GM23338 (cell line): ENCODE measurements around the gene PTK6. TPM values are rescaled to one million over a fixed set of nuclear protein-coding genes. Genes with fewer than 3 reads are reported as not detected.

Experiments
- ATAC-seq: fragments of 200-7000 bp; cut with Tn5 transposase; 3 replicates; pipeline ENCODE4 v1.9.1; 2020
- DNase-seq: peaks from one replicate; pipeline ENCODE4 v3.0.0-alpha.2; 2015; ENCODE audit warnings: low spot score
- H2AFZ ChIP-seq: fragments of 200-600 bp; sonication (generic); 2 replicates; pipeline ENCODE4 v1.8.0; 2016; ENCODE audit warnings: antibody characterized with exemption, mild to moderate bottlenecking, moderate library complexity
- H3F3A ChIP-seq: fragments of 200-600 bp; sonication (generic); replicated peaks from 2 replicates; pipeline ENCODE4 v1.8.0; 2017; ENCODE audit warnings: antibody characterized with exemption, mixed run types, low read depth
- H3K27ac ChIP-seq: fragments of 200-600 bp; sonication (generic); 2 replicates; pipeline ENCODE4 v1.6.1; 2016; ENCODE audit warnings: low read depth
- H3K27me3 ChIP-seq: fragments of 200-600 bp; sonication (generic); 2 replicates; pipeline ENCODE4 v1.8.0; 2016; ENCODE audit warnings: mild to moderate bottlenecking, mixed run types, moderate library complexity; ENCODE audit not compliant: insufficient read depth
- H3K36me3 ChIP-seq: fragments of 200-600 bp; sonication (generic); 2 replicates; pipeline ENCODE4 v1.8.0; 2016; ENCODE audit warnings: mild to moderate bottlenecking; ENCODE audit not compliant: insufficient read depth
- H3K4me1 ChIP-seq: fragments of 200-600 bp; sonication (generic); 2 replicates; pipeline ENCODE4 v1.8.0; 2016; ENCODE audit warnings: mild to moderate bottlenecking, moderate library complexity; ENCODE audit not compliant: insufficient read depth
- H3K4me2 ChIP-seq: fragments of 200-600 bp; sonication (generic); 2 replicates; pipeline ENCODE4 v1.7.1; 2017; ENCODE audit warnings: mixed run types
- H3K4me3 ChIP-seq: fragments of 200-600 bp; sonication (generic); 2 replicates; pipeline ENCODE4 v1.6.1; 2016; ENCODE audit warnings: mixed run types
- H3K79me2 ChIP-seq: fragments of 200-600 bp; sonication (generic); replicated peaks from 2 replicates; pipeline ENCODE4 v1.8.0; 2017; ENCODE audit warnings: mild to moderate bottlenecking; ENCODE audit not compliant: insufficient read depth
- H3K9me2 ChIP-seq: fragments of 200-600 bp; sonication (generic); 2 replicates; pipeline ENCODE4 v1.8.0; 2017; ENCODE audit not compliant: insufficient read depth
- H4K20me1 ChIP-seq: fragments of 200-600 bp; sonication (generic); replicated peaks from 2 replicates; pipeline ENCODE4 v1.8.0; 2017; ENCODE audit warnings: mild to moderate bottlenecking; ENCODE audit not compliant: insufficient read depth
- H3K27ac Mint-ChIP-seq: 2 replicates; pipeline ENCODE4 v1.8.0; 2020; ENCODE audit warnings: inconsistent platforms, mild to moderate bottlenecking, moderate library complexity, mixed read lengths
- H3K27me3 Mint-ChIP-seq: 3 replicates; pipeline ENCODE4 v1.8.0; 2022; ENCODE audit warnings: low read depth, mild to moderate bottlenecking, moderate library complexity, mixed read lengths, inconsistent platforms; ENCODE audit not compliant: insufficient read depth, poor library complexity
- H3K36me3 Mint-ChIP-seq: 3 replicates; pipeline ENCODE4 v1.8.0; 2021; ENCODE audit warnings: low read depth, mild to moderate bottlenecking, inconsistent platforms, moderate library complexity, mixed read lengths
- H3K4me1 Mint-ChIP-seq: 3 replicates; pipeline ENCODE4 v1.8.0; 2020; ENCODE audit warnings: mild to moderate bottlenecking, inconsistent platforms, mixed read lengths
- H3K4me3 Mint-ChIP-seq: 3 replicates; pipeline ENCODE4 v1.8.0; 2021; ENCODE audit warnings: moderate library complexity, mild to moderate bottlenecking, inconsistent platforms, mixed read lengths
- H3K9me3 Mint-ChIP-seq: 3 replicates; pipeline ENCODE4 v1.8.0; 2020; ENCODE audit warnings: moderate library complexity, mild to moderate bottlenecking, inconsistent platforms, mixed read lengths
- CREB1 ChIP-seq: fragments of 250-450 bp; sonication (Bioruptor Pico); IDR thresholded peaks from 2 replicates; pipeline ENCODE4 v1.5.0; 2020; ENCODE audit warnings: low read depth, mild to moderate bottlenecking, moderate library complexity
- EZH2phosphoT487 ChIP-seq: fragments of 200-600 bp; sonication (generic); IDR thresholded peaks from one replicate; pipeline ENCODE4 v1.8.1; 2018; ENCODE audit warnings: antibody characterized with exemption; ENCODE audit not compliant: unreplicated experiment
- JUNB ChIP-seq: IDR thresholded peaks from one replicate; pipeline ENCODE4 v1.6.1; 2016; ENCODE audit warnings: antibody characterized with exemption; ENCODE audit not compliant: unreplicated experiment
- NANOG ChIP-seq: IDR thresholded peaks from 2 replicates; pipeline ENCODE4 v1.6.1; 2016; ENCODE audit warnings: antibody characterized with exemption, borderline replicate concordance
- POLR2AphosphoS5 ChIP-seq: IDR thresholded peaks from 2 replicates; pipeline ENCODE4 v1.6.1; 2016; ENCODE audit warnings: antibody characterized with exemption, low read depth
- STAT1 ChIP-seq: IDR thresholded peaks from one replicate; pipeline ENCODE4 v1.6.1; 2016; ENCODE audit warnings: antibody characterized with exemption; ENCODE audit not compliant: unreplicated experiment
- ZNF114 ChIP-seq: fragments of 250-450 bp; sonication (Bioruptor Pico); IDR thresholded peaks from 2 replicates; pipeline ENCODE4 v1.5.0; 2020; ENCODE audit warnings: mild to moderate bottlenecking, moderate library complexity
- ZNF331 ChIP-seq: fragments of 250-450 bp; sonication (Bioruptor Pico); IDR thresholded peaks from 2 replicates; pipeline ENCODE4 v1.5.0; 2020; ENCODE audit warnings: low read depth, mild to moderate bottlenecking, moderate library complexity
- polyA plus RNA-seq: library from polyadenylated mRNA; unstranded; fragments of >200 nt; fragmentation: Nextera tagmentation; extraction: Ambion mirVana; gene quantifications from 2 replicates; pipeline ENCODE4 v1.2.1, GENCODE V29; 2016
- total RNA-seq: library from RNA; depleted of rRNA; stranded (reverse); fragments of >200 nt; shearing (Covaris generic); gene quantifications from 2 replicates; pipeline ENCODE4 v1.2.3, GENCODE V29; 2014
- TF ChIP-seq, protein P1 (sequence below): IDR thresholded peaks from 2 replicates; pipeline ENCODE4 v1.6.1; 2016; ENCODE audit warnings: antibody characterized with exemption
- TF ChIP-seq, protein P2 (sequence below), 2 experiments: fragments of 200-600 bp in 1 of 2; sonication (generic) in 1 of 2; conservative IDR thresholded peaks; 2 replicates each; pipeline versions ENCODE4 v1.5.1 to v1.6.1; 2016 to 2017; ENCODE audit warnings: antibody characterized with exemption in 2 of 2, low read depth in 2 of 2, mild to moderate bottlenecking in 2 of 2, moderate library complexity in 1 of 2
- TF ChIP-seq, protein P3 (sequence below): IDR thresholded peaks from one replicate; pipeline ENCODE4 v1.6.1; 2018; ENCODE audit warnings: antibody characterized with exemption; ENCODE audit not compliant: unreplicated experiment

The PTK6 gene
- total and polyA plus RNA-seq, 2 experiments from 2014 or later = 0.28 TPM; not detected in 1

DNA sequence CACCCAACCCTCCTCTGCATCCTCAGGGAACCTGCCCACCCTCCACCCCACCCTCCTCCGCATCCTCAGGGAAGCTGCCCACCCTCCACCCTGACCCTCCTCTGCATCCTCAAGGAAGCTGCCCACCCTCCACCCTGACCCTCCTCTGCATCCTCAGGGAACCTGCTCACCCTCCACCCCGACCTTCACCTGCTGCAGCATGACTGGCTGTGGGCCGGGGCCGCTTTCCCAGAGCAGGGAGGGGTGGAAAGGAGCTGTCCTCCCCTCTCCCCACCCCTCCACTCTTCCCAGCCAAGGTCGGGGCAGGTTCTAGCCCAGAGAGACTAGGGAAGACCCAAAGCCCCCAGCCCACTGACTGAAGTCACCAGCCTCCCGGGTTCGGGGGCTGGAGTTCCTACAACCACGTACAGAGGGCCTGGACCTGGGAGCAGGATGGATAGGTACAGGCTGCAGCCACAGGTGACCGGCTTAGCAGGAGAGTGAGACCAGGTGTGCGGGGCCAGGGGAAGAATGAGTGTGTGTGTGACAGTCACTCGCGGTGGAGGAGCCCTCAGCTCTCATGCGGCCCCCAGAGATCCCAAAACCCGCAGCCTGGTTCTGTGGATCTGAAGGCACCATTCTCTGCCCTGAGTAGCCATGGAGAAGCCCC is 49.9 kb downstream of the PTK6 start (continued):
- TF ChIP-seq STAT1 = no peak

DNA sequence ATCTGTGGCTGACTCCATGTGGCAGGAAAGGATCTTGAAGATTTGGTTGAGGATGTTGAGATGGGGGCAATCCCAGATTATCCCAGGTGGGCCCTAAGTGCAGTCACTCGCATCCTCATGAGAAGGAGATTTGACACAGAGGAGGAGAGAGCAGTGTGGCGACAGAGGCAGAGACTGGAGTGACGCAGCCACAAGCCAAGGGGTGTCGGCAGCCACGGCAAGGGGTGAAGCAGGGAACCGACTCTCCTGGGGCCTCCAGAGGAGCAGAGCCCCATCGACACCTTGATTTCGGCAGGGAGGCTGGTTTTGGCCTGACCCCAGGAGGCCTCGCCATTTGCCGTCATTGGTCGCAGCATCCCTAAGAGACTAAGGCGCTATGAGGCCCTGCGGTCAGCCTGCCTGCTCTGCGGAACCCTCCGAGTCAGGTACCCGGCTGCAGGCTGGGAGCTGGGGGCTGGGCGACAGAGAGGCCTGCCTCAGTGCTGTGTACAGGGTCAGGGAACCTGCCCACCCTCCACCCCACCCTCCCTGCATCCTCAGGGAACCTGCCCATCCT is 50.8 kb downstream of the PTK6 start:
- H3K79me2 ChIP-seq = no peaks in the 10 kb centered on the region
- H3K9me3 Mint-ChIP-seq = peaks cover 3% of the 10 kb centered on the region; the same call in 1 of the 3 replicates
- H3K4me1 ChIP-seq = peaks cover 6% of the 10 kb centered on the region; the same call in 1 of the 2 replicates
- 0 out of 2 replicates have a peak, but pooled peaks cover under 1% of the 10 kb centered on the region for H3K9me2 ChIP-seq
- DNase-seq (no peak), ATAC-seq (no peak)
- peaks cover 4% of the 10 kb centered on the region; the same call in 1 of the 3 replicates for H3K36me3 Mint-ChIP-seq
- H3K4me3 Mint-ChIP-seq = no peak overlapping the region; the same call in 2 of the 3 replicates
- no peak overlapping the region for H3K27ac ChIP-seq
- H3K4me3 ChIP-seq = no peak overlapping the region
- H3F3A ChIP-seq = no peaks in the 10 kb centered on the region
- no peaks in the 10 kb centered on the region for H3K36me3 ChIP-seq
- H3K27me3 Mint-ChIP-seq = peaks cover 35% of the 10 kb centered on the region
- no peak overlapping the region for H3K27ac Mint-ChIP-seq
- no peaks in the 10 kb centered on the region for H4K20me1 ChIP-seq
- TF ChIP-seq, protein P1, sequence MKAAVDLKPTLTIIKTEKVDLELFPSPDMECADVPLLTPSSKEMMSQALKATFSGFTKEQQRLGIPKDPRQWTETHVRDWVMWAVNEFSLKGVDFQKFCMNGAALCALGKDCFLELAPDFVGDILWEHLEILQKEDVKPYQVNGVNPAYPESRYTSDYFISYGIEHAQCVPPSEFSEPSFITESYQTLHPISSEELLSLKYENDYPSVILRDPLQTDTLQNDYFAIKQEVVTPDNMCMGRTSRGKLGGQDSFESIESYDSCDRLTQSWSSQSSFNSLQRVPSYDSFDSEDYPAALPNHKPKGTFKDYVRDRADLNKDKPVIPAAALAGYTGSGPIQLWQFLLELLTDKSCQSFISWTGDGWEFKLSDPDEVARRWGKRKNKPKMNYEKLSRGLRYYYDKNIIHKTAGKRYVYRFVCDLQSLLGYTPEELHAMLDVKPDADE = no peak
- TF ChIP-seq, protein P2, sequence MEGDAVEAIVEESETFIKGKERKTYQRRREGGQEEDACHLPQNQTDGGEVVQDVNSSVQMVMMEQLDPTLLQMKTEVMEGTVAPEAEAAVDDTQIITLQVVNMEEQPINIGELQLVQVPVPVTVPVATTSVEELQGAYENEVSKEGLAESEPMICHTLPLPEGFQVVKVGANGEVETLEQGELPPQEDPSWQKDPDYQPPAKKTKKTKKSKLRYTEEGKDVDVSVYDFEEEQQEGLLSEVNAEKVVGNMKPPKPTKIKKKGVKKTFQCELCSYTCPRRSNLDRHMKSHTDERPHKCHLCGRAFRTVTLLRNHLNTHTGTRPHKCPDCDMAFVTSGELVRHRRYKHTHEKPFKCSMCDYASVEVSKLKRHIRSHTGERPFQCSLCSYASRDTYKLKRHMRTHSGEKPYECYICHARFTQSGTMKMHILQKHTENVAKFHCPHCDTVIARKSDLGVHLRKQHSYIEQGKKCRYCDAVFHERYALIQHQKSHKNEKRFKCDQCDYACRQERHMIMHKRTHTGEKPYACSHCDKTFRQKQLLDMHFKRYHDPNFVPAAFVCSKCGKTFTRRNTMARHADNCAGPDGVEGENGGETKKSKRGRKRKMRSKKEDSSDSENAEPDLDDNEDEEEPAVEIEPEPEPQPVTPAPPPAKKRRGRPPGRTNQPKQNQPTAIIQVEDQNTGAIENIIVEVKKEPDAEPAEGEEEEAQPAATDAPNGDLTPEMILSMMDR (conservative IDR thresholded peaks at IDR 0.05; ENCODE audit: low read depth in 2 of 2) = no peak
- no peak for TF ChIP-seq JUNB
- no peak for TF ChIP-seq ZNF331
- no peak overlapping the region for H3K4me2 ChIP-seq
- H3K27me3 ChIP-seq = peaks cover 27% of the 10 kb centered on the region
- peaks cover 20% of the 10 kb centered on the region for H3K4me1 Mint-ChIP-seq
- H2AFZ ChIP-seq = no peak overlapping the region

DNA sequence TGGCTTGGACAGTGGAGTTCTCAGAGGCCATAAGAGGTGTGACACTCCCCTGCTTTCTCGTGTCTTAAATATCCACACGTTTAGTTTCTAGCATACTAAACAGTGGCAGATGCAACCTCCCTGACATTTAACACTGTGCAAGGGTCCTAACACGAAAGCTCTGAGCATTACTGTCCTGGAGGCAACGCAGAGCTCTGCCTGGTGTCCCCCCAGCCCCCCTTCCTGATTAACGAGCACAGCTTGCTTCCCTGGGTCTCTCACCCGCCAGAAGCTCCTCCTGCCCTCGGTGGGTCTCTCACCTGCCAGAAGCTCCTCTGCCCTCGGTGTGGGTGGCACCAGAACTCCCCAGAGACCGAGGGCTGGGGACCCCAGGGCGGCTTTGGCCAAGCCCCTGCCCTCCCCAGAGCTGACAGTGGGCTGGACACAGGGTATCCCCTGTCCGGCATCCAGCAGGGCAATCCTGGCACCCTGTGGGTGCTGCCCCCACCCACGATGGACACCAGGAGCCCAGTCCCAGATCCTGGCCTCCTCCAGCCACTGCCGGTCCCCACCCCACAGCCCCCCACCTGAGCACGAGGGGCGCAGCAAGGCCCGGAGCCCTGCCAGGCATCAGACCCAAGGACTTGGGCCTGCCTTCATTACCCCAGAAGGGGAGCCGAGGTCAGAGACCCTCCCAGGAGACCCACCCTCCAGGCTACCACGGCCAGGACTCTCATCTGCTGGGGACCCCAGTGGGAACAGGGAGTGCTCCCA is 52.3 kb downstream of the PTK6 start:
- H3K4me1 ChIP-seq = peaks cover 7% of the 10 kb centered on the region; the same call in 1 of the 2 replicates
- H3K27me3 Mint-ChIP-seq = peaks cover 31% of the 10 kb centered on the region
- H3K27me3 ChIP-seq = peaks cover 25% of the 10 kb centered on the region
- H3K4me2 ChIP-seq = no peak overlapping the region
- H3K79me2 ChIP-seq = no peaks in the 10 kb centered on the region
- H3K9me3 Mint-ChIP-seq = peaks cover 3% of the 10 kb centered on the region; the same call in 1 of the 3 replicates
- H3K4me3 ChIP-seq = no peak overlapping the region
- H4K20me1 ChIP-seq = no peaks in the 10 kb centered on the region
- peaks cover 26% of the 10 kb centered on the region for H3K4me1 Mint-ChIP-seq
- no peak overlapping the region for H3K27ac Mint-ChIP-seq
- H3F3A ChIP-seq = no peaks in the 10 kb centered on the region
- no peak for DNase-seq
- no peak overlapping the region for H3K27ac ChIP-seq
- H3K4me3 Mint-ChIP-seq = no peak overlapping the region
- no peaks in the 10 kb centered on the region for H3K36me3 ChIP-seq
- H2AFZ ChIP-seq = no peak overlapping the region
- peaks cover 3% of the 10 kb centered on the region; the same call in 1 of the 3 replicates for H3K36me3 Mint-ChIP-seq
- H3K9me2 ChIP-seq = no peaks in the 10 kb centered on the region
- no peak for ATAC-seq
- TF ChIP-seq, protein P3, sequence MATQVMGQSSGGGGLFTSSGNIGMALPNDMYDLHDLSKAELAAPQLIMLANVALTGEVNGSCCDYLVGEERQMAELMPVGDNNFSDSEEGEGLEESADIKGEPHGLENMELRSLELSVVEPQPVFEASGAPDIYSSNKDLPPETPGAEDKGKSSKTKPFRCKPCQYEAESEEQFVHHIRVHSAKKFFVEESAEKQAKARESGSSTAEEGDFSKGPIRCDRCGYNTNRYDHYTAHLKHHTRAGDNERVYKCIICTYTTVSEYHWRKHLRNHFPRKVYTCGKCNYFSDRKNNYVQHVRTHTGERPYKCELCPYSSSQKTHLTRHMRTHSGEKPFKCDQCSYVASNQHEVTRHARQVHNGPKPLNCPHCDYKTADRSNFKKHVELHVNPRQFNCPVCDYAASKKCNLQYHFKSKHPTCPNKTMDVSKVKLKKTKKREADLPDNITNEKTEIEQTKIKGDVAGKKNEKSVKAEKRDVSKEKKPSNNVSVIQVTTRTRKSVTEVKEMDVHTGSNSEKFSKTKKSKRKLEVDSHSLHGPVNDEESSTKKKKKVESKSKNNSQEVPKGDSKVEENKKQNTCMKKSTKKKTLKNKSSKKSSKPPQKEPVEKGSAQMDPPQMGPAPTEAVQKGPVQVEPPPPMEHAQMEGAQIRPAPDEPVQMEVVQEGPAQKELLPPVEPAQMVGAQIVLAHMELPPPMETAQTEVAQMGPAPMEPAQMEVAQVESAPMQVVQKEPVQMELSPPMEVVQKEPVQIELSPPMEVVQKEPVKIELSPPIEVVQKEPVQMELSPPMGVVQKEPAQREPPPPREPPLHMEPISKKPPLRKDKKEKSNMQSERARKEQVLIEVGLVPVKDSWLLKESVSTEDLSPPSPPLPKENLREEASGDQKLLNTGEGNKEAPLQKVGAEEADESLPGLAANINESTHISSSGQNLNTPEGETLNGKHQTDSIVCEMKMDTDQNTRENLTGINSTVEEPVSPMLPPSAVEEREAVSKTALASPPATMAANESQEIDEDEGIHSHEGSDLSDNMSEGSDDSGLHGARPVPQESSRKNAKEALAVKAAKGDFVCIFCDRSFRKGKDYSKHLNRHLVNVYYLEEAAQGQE = no peak
- TF ChIP-seq JUNB (no peak), POLR2AphosphoS5 (no peak), STAT1 (no peak), ZNF114 (no peak), NANOG (no peak), CREB1 (CRISPR knock-in tag) (no peak), EZH2phosphoT487 (no peak)
